Embryonic facial prominence (tissue), 1 donor: ENCODE results near the gene ELMO1.

Source experiments
- DNase-seq: peaks from one replicate; pipeline ENCODE4 v3.0.0-alpha.2; 2016; ENCODE audit errors: extremely low spot score

The ELMO1 gene

DNA sequence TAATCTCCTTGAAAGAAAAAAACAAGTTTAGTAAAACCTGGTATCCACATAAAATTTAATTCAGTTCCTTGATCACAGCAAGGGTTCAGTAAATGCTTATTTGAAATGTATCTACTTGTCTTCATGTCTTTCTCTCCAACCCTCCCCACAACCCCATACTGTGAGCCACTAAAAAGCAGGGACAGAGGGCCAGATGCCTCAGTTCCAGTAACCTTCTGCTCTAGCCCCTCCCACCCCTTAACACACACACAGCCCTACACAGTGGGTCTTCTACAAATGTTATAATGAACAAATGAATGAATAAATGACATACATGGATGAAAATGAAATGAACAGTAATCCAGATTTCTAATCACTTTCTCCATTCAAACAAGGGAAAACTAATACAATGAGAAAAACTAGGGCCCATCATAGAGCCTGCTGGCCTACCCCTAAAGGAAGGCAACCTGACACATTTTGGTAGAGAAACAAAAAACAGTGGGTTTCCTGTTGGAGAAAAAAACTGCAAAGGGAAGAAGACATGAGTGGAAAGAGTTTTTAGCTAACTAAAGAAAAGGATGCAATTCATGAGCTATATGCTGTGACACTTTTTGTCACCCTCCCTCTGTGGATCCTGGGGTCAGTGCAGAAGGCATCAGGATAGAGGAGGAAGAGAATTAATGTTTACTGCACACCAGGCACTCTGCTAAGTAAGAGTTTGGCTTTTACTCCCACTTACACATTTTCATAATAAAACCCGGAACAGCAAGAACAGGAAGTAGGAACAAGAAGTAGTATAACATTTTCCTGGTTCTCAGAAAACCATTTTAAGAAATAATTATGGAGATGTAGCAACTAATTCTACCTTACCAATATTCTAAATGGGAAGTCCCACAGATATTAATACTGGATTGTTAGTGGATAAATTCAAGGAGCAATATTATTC lies 38.1 kb downstream of the ELMO1 start:
- DNase-seq, result no peak

DNA sequence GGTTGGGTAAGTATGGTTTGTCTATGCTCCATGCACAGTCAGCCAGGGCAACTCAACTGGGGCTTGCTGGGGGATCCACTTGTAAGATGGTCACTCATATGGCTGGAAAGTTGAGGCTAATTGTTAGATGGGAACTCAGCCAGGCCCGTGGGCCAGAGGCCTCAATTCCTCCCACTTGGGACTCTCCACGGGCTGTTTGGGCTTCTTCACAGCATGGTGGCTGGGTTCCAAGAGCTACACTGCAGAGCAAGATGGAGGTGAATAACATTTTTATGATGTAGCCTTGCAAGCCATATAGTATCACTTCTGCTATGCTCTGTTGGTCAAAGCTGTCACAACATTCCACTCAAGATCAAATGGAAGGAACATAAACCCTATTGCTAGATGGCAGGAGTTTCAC lies 39.2 kb downstream of the ELMO1 start:
- no peak for DNase-seq

DNA sequence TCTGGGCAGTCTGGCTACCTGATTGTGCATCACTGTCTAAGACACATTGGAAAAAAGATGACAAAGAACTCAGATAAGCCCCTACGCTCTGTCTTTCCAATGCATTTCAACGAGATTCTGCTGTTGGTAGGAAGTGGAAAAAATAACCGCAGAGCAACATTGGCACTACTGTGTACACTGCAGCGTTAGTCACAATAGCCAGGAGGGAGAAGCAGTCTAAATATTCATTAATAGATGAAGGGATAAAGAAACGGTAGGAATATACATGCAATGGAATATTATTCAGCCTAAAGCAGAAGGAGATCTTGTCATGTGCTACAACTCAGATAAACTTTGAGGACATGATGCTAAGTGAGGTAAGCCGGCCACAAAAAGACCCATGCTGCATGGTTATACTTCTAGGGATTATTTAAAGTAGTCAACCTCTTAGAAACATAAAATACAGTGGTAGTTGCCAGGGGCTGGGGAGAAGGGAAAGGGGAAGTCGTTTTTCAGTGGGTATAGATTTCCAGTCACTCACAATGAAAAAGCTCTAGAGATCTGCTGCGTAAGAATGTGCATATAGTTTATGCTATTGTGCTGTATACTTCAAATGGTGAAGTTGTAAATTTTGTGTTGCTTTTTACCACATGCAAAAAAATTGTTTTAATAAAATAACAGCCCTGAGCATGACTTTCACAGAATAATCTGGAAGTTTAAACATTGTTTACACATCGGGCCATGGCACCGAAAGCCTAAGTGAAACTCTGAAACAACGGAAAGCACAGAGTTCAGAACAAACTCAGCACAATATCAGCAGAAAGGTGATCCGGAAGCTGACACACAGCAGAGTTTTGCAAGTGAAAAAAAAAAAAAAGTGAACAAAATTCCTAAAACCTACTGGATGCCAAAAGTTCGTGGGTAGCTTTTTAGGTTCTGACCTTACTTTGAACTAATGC lies 40.1 kb downstream of the ELMO1 start:
- DNase-seq, result no peak

DNA sequence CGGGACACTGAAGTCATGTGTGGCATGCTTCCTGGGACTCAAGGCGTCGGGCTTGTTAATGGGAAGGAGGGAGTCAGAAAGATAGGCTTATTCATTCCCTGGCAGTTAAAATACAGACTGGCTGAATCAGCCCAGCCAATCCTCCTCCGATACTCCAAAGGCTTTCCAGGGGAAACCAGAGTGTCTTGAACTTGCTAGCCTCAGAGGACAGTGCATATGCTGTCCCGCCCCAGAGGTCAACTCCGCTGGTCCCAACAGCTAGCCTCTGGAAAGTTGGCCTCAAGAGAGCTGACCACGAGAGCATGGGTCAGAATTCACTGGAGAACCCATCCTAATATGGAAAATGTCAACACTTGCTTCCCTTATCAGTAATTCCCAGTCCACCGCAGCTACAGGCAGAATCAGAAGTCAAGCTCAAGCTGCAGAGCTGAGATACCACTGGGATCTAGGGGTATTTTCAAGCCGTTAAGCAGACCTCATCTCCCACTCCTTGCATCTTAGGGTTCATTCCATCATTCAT lies 43.0 kb downstream of the ELMO1 start:
- no peak for DNase-seq

DNA sequence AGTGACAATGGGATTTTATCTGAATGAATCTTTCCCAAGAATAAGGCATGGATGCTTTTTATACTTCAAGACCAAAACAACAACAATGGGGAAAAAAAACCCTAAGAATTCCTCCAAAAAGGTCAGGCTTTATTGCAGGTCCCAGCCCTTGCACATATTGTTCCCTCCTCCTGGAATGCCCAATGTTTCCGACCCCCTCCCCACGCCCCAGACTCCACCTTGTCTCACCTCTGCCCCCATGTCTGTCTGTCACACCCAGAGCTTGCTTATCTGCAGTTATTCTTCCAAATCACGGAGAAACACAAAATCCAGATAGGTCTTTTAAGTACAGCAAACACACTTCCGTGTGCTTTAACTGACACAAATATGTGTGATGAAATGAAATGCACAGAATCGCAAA lies 43.5 kb downstream of the ELMO1 start:
- no peak for DNase-seq

DNA sequence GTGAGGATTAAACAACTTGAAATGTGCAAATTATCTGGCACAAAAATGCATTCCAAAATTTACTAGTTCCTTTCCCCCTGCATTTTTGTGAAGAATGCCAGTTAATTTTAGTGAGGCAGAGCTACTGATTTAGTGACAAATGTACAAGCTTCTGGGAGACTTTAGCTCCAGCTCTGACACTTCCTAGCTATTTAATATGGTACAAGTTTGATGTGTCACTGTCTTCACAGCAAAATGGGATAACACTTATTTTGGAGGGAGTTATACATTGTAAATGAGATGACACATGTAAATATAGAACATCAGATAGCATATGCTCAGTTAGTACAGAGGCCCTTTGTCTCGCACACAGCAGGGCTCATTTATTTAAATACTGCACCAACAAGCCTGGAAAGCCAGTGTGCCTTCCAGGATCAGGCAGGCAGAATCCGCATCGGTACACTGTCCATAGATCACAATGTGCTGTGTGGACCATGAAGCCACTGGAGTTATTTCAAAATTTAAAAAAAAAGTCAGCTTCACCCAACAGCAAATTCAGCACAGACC lies 48.7 kb downstream of the ELMO1 start:
- DNase-seq, result no peak

DNA sequence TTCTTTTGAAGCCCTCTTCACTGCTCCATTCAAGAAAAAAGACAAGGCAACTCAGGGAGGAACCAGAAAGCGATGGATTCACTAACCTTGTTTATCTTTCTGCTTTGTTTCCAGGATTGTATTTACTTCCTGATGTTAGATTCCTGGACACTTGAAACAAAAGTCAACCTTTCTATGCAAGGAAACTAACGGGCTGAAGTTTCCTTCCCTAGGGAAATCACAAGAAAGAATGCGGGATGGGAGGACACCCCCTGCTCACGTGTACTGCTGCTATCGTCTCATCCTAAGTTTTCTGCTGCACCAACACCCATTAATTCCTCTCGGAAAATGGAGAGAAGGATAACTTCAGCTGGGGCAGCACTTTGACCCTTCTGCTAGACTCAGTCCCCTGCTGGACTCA lies 50.3 kb downstream of the ELMO1 start:
- no peak for DNase-seq

DNA sequence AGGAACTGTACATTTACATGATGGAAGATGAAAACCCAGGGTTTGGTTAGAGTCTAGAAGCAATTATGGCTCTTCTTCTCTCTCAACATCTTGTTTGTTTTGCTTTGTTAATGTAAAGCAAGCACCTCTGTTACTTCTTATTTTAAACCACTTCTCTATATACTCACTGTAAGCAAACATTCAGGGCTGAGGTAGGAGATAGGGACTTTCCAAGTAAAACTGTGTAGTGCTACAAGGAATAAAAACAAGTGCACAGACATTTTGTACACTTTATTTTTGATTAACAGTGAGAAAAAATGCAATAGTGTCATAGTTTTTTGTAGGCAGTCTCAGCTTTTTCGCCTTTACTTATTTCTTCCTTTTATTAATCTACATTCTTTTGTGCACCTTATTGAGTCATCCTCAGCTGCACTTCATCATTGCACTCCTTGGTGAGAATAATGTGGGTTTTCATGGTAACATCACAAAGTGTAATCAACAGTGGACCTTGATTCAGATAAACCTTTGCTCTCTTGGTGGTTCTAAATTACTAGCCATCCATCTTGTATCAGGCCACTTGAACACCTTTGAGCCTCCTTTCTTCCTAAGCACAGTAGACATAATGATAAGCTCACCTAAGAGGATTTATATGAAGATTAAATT lies 52.9 kb downstream of the ELMO1 start:
- no peak for DNase-seq

DNA sequence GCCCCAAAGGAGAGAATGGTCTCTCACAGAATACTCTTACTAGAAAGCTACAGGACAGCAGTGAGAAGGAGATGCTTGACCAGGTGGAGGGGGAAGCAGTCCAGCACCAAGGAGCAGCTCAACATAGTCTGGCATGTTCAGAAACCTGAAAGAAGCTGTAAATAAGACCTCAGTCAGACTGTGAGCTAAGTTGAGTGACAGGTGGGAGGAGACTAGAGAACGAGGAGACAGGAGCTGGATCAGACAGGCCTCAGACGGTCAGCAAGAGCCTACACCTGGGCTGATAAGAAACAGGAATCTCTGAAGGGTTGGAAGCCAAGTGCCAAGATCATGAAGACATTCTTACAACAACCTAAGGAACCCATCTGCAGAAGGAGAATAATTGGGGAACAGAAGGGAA lies 54.5 kb downstream of the ELMO1 start:
- no peak for DNase-seq

DNA sequence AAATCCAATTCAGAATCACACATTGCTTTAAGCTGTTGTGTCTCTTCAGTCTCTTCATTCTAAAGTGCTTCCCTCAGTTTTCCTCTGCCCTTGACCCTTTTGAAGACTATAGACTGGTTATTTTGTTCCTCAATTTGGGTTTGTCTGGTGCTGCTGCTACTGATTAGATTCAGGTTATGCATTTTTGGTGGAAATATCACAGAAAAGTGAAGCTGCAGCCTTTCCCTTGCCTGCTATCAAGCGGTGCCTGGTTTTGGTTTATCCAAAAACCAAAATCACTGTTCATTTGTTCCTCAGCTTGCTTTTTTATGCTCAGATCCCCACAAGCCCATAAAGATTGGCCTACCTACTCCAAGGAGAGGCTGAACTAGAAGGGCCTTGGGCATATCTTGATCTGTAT lies 55.2 kb downstream of the ELMO1 start:
- DNase-seq, result no peak

DNA sequence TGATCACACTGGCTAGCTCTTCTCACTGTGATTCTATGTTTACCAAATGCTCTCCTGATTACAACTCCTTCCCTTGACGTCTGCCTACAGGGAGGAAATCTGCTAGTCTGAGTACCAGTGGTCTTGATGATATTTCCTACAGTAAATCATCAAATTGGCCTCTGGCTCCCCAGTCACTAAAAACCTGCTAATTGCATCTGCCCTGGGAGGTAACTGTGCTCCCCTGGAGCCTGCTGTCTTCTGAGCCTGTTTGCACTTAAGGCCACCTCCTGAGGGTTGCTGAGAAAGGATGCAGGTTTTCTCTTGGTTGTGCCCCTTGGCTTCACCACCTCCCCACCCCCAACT lies 56.0 kb downstream of the ELMO1 start:
- DNase-seq, result no peak

DNA sequence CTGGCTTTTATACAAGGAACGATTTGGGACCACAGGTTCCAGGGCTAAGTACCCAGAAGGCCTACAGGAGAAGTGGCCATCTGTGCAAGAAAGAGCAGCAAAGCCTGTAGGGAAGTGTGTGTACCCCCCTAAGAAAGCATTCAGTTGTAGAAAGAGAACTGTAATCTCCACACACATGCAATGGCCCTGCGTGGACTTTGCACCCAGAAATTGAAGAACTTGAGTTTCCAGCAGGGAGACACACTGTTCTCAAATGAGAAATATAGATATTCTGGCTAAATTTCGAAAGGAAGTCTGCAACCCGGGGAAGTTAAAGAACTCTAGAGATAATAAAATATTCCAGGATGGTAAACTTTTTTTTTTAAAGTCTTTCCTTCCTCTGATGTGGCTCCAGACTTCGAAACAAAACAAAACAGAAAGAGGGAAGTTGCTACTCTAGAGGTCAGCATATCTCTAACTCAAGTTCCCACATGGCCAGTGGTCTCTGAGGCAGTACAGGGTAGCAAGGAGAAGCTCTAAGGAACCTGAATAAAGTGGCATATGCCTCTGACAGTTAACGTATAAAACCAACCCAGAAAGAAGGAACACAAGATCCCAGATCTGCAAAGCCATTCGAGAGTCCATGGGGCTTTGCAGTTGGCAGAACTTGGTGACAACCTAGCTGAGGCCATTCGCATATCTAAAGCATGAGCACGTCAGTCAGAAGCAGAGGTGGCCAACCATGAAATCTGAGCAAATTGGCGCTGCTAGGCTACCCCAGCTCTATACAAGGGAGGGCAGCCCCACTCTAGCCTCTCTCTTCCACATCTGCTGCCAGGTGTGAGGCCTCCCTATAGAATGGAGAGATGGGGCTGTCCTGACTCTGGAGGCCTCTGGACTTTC lies 56.6 kb downstream of the ELMO1 start:
- DNase-seq, result no peak

DNA sequence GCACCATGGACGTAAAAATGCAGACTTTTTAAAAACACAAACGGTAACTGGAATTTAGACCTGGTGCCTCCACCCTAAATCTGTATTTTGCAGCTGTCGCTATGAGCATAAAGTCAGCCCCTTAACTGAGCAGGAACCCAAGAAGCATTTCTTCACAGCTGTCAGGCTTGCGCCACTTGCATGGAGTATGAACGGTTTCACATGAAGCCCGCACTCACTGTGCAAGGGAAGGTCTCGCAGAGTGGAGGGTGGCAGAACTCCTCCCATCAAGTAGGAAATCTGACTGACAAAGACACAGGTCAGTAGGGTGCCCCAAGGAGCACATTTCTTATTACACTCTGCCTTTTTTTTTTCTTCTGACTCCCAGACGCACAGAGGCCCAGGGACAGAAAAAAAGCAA lies 58.5 kb downstream of the ELMO1 start:
- DNase-seq, result no peak

DNA sequence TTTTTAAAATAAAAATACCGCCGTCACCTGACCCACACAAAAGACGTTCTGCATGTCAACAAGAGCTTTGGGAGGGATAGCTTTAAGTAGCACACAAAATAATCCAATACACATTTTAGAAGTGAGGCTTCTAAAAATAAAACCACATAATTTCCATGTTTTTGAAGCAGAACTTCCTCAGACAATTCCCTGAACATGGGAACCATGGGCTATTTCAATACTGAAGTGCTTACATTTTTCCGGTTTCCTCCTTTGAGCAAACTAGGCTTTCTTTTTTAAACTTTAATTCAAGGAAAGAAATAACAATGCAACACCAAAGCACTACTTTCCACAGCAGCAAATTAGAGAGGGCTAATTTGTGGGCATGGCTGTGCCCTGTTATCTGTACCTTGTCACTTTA lies 59.9 kb downstream of the ELMO1 start:
- DNase-seq, result no peak

DNA sequence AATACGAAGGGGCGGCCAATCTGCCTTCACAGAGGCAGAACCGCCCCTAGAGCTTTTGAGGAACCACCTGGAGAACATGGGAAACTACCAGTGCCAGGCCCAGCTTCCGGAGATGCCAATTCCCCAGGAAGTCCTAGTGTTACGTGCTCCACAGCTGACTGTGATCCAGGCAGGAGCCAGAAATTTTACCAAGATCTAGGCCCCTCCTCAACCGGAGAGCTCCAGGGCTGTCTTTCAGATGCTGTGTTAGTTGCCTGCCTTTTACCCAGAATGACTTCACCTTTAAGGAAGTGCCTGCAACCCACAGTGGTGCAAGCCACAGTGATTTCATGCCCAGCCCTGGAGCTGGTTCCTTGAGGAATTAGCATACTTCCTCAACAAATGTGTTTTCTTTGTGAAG lies 62.9 kb downstream of the ELMO1 start:
- DNase-seq, result no peak

DNA sequence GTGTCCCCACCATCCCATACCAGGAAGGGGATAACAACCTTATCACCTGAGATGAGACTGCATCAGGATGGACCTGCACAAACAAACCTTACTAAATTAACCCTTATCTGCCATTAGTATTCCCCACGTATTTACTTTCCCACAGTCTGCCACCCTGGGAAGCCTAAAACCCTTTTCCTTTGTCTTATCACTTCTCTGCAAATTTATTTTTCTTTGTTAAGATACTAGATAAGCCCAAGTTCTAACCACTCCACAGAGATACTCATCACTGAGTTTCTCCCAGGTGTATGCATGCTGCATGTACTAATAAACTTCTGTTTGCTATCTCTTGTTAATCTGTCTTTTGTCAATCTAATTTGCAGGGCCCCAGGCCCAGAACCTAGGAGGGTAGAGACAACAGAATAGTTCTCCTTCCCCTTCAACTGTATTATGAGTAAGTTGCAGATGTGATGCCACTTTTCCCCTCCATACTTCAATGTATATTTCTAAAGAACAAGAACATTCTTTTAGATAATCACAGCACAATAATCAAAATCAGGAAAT lies 66.0 kb downstream of the ELMO1 start:
- no peak for DNase-seq

DNA sequence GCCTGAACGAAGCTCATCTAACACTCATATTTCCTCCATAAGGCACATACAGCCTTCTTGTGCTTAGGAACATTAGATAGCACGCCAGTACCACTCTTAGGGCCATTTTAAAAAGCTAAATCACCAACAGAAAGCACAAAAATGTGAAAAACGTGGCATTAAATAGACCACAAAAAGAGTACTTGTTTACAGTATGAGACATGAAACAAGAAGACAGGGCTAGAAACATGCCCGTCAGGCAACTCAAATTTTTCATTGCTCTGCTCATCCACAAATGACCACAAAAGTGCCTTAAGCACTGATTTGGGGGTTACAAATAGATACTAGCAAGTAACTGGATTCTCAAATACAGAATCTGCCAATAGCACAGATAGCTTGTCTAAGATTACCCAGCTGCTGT lies 67.8 kb downstream of the ELMO1 start:
- DNase-seq, result no peak

DNA sequence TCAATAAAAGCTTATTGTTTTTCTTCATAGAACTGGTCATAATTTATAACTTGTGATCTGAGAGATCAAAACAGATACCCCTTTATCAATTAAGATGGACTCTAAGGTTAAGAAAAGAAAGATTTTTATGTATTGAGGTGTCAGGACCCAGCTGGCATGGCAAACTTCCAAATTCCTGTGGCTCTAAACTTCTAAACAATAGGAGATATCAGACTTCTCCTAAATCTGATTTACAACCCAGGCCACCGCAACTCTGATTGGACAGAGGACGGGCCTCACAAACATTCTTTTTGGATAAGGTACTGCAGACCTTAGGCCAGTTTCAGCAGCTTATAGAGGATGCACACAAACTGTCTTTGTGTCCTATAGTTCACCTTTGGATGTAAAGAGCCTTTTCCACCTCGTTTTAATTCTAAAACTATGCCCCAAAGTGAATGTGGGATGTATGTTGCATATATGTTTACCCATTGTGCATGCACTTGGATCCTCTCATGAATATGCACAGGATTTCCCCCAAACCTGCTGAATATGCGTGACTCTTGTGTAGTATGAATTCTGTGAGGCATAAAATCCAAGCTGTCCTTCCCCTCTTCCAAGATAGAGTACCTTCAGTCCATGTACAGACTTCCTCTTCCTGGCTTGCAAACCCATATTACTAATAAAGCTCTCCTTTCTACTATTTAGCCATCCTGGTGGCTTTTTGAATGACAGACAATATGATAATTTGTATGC lies 69.0 kb downstream of the ELMO1 start:
- no peak for DNase-seq

DNA sequence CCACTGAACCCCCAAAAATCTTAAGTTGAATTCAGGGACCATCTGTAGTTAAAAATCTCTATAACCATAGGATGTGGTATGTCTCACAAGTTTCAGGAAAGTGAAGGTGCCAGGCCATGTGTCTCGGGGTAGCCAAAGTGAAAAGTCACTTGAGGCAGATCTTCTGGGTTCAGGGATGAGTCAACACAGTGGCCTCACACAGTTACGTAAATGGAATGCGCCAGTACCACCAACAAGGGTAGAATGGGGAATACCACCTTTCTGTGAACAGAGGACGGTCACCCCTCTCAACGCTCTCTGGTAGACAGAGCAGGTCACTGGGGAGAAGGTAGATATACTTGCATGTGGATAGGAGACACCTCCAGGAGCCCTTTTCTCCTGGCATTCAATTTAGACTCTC lies 71.4 kb downstream of the ELMO1 start:
- no peak for DNase-seq

DNA sequence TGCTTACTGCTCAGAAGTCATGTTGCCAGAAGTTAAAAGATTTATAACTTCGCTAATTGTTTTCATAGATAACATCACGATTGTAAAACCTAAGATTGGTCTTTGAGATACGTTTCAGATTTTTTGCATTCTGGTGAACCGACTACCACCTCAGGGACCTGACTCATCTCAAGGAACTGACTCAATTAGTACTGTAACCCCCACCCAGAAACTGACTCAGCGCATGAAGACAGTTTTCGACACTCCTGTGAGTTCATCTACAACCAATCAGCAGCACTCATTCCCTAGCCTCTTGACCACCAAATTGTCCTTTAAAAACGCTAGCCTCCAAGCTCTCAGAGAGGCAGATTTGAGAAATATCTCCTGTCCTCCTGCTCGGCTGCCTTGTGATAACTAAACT lies 72.3 kb downstream of the ELMO1 start:
- no peak for DNase-seq
